NCI-H748 treated with DMSO at 0.1 percent for 48 hours (cell line): ENCODE results near the gene TTLL11.

ENCODE experiments used
- DNase-seq: peaks from one replicate; lab custom pipeline; 2025; lab: John Stamatoyannopoulos, UW

TTLL11 gene

DNA sequence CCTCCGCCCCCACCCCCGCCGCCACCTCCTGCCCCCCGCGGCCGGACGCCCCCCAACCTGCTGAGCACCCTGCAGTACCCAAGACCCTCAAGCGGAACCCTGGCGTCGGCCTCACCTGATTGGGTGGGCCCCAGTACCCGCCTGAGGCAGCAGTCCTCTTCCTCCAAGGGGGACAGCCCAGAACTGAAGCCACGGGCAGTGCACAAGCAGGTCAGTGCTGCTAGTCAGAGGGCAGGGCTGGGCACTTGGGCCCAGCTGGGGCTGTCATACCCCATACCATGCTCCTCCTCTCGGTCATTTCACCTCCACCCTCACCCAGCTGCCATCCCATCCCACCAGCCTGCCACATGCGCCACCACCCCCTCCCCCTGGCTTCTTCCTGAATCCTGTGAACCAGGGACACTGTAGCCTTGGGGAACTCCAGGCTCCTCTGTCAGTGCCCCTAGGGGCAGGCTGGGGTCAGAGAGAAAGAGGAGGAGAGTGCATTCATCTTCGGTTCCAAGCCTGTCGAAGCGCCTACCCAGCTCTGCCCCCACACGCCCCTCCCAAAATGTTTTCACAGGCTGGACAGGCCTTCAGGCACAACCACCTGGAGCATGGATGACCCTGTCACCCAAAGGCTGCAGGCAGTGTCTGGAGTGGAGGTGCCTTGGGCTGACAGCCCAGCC is 319.7 kb downstream of the TTLL11 start:
- no peak for DNase-seq

DNA sequence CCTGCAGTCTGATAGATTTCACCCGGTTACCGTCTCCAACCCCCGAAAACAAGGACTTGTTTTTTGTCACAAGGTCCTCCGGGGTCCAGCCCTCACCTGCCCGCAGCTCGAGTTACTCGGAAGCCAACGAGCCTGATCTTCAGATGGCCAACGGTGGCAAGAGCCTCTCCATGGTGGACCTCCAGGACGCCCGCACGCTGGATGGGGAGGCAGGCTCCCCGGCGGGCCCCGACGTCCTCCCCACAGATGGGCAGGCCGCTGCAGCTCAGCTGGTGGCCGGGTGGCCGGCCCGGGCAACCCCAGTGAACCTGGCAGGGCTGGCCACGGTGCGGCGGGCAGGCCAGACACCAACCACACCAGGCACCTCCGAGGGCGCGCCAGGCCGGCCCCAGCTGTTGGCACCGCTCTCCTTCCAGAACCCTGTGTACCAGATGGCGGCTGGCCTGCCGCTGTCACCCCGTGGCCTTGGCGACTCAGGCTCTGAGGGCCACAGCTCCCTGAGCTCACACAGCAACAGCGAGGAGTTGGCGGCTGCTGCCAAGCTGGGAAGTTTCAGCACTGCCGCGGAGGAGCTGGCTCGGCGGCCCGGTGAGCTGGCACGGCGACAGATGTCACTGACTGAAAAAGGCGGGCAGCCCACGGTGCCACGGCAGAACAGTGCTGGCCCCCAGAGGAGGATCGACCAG is 320.4 kb downstream of the TTLL11 start:
- no peak for DNase-seq
